IMR-90 (cell line): Measurements from ENCODE around the gene MDFIC2. TPM values are rescaled to one million over a fixed set of nuclear protein-coding genes. Genes with fewer than 3 reads are reported as not detected.

ENCODE experiments used
- ATAC-seq: fragments of 200-7000 bp; cut with Tn5 transposase; 2 replicates; pipeline ENCODE4 v1.9.1; 2020; ENCODE audit warnings: low read depth, mild to moderate bottlenecking, moderate library complexity
- BruUV-seq: library from RNA; stranded (reverse); fragments of 400-500 nt; replicated peaks from 2 replicates; lab custom pipeline; 2021; lab: Mats Ljungman, UMichigan
- CTCF ChIA-PET: fragments of 300-600 bp; formaldehyde crosslinking; extraction: SDS; loops from one replicate; lab custom pipeline; 2021; ENCODE audit warnings: antibody characterized with exemption; lab: Yijun Ruan, JAX
- POLR2A ChIA-PET: fragments of 300-600 bp; sonication (Branson Sonifier 250); formaldehyde crosslinking; loops from one replicate; lab custom pipeline; 2022; ENCODE audit warnings: antibody characterized with exemption; ENCODE audit not compliant: unreplicated experiment; lab: Charles Lee
- DNase-seq: peaks from one replicate; pipeline ENCODE4 v3.0.0; 2013
- H2AFZ ChIP-seq: replicated peaks from 2 replicates; pipeline ENCODE3; 2013; ENCODE audit warnings: low read length, mild to moderate bottlenecking; ENCODE audit not compliant: poor library complexity
- H2AK5ac ChIP-seq: 2 replicates; pipeline ENCODE4 v1.6.1; 2013; ENCODE audit warnings: low read depth, low read length, inconsistent platforms
- H2AK9ac ChIP-seq: replicated peaks from 2 replicates; pipeline ENCODE3; 2013; ENCODE audit warnings: mild to moderate bottlenecking, low read depth, low read length, moderate library complexity; ENCODE audit not compliant: poor library complexity
- H2BK120ac ChIP-seq: 2 replicates; pipeline ENCODE4 v1.6.1; 2013; ENCODE audit warnings: low read depth, low read length, inconsistent platforms
- H2BK15ac ChIP-seq: 3 replicates; pipeline ENCODE4 v1.6.1; 2013; ENCODE audit warnings: low read depth, low read length, inconsistent platforms
- H2BK20ac ChIP-seq: 2 replicates; pipeline ENCODE4 v1.6.1; 2013; ENCODE audit warnings: low read depth, mild to moderate bottlenecking, inconsistent platforms, low read length, moderate library complexity
- H2BK5ac ChIP-seq: 2 replicates; pipeline ENCODE4 v1.6.1; 2013; ENCODE audit warnings: mild to moderate bottlenecking, low read depth, low read length, inconsistent platforms; ENCODE audit not compliant: poor library complexity, severe bottlenecking
- H3K14ac ChIP-seq: replicated peaks from 2 replicates; pipeline ENCODE4 v1.6.1; 2013; ENCODE audit warnings: low read depth, low read length, inconsistent platforms
- H3K18ac ChIP-seq: 2 replicates; pipeline ENCODE4 v1.6.1; 2013; ENCODE audit warnings: low read depth, low read length, control low read depth
- H3K23ac ChIP-seq: 2 replicates; pipeline ENCODE4 v1.6.1; 2013; ENCODE audit warnings: low read depth, low read length, inconsistent platforms
- H3K27ac ChIP-seq: 2 replicates; pipeline ENCODE4 v1.5.1; 2013; ENCODE audit warnings: mild to moderate bottlenecking, control low read depth, low read length; ENCODE audit not compliant: insufficient read depth
- H3K27me3 ChIP-seq: 2 replicates; pipeline ENCODE4 v1.6.1; 2013; ENCODE audit warnings: low read length; ENCODE audit not compliant: control insufficient read depth, insufficient read depth
- H3K36me3 ChIP-seq: 2 replicates; pipeline ENCODE4 v1.6.1; 2013; ENCODE audit warnings: low read length, mixed read lengths; ENCODE audit not compliant: control insufficient read depth, insufficient read depth
- H3K4ac ChIP-seq: 2 replicates; pipeline ENCODE4 v1.6.1; 2013; ENCODE audit warnings: low read depth, low read length, inconsistent platforms
- H3K4me1 ChIP-seq: 2 replicates; pipeline ENCODE4 v1.6.1; 2013; ENCODE audit warnings: low read length, mixed read lengths; ENCODE audit not compliant: control insufficient read depth, insufficient read depth
- H3K4me2 ChIP-seq: 2 replicates; pipeline ENCODE4 v1.6.1; 2013; ENCODE audit warnings: low read depth, mild to moderate bottlenecking, control low read depth, low read length, moderate library complexity
- H3K4me3 ChIP-seq: 2 replicates; pipeline ENCODE4 v1.5.1; 2013; ENCODE audit warnings: low read depth, mild to moderate bottlenecking, control low read depth, low read length, moderate library complexity; ENCODE audit not compliant: insufficient read depth
- H3K56ac ChIP-seq: 2 replicates; pipeline ENCODE4 v1.6.1; 2013; ENCODE audit warnings: low read length, inconsistent platforms; ENCODE audit not compliant: insufficient read depth; ENCODE audit errors: extremely low read depth
- H3K79me1 ChIP-seq, 2 experiments: 2 replicates each; pipeline ENCODE4 v1.6.1; 2013; ENCODE audit warnings: low read length in 2 of 2, inconsistent platforms in 1 of 2, low read depth in 1 of 2
- H3K9ac ChIP-seq: 2 replicates; pipeline ENCODE4 v1.6.1; 2013; ENCODE audit warnings: low read depth, low read length, control low read depth
- H3K9me1 ChIP-seq: 2 replicates; pipeline ENCODE4 v1.6.1; 2013; ENCODE audit warnings: low read length, inconsistent platforms; ENCODE audit not compliant: insufficient read depth
- H3K9me3 ChIP-seq: 2 replicates; pipeline ENCODE4 v1.6.1; 2013; ENCODE audit warnings: low read length; ENCODE audit not compliant: control insufficient read depth, insufficient read depth
- H4K20me1 ChIP-seq: 2 replicates; pipeline ENCODE4 v1.6.1; 2013; ENCODE audit warnings: low read length, inconsistent platforms; ENCODE audit not compliant: insufficient read depth
- H4K5ac ChIP-seq: 2 replicates; pipeline ENCODE4 v1.6.1; 2013; ENCODE audit warnings: mild to moderate bottlenecking, low read depth, low read length, control low read depth
- H4K8ac ChIP-seq, 2 experiments: 2 replicates each; pipeline ENCODE4 v1.6.1; 2013; ENCODE audit warnings: low read depth in 2 of 2, low read length in 2 of 2, control low read depth in 1 of 2, inconsistent platforms in 1 of 2
- H4K91ac ChIP-seq: 2 replicates; pipeline ENCODE4 v1.6.1; 2013; ENCODE audit warnings: low read depth, low read length, inconsistent platforms; ENCODE audit not compliant: insufficient read depth
- BHLHE40 ChIP-seq: fragments of 150-350 bp; IDR thresholded peaks from 2 replicates; pipeline ENCODE4 v1.6.1; 2016; ENCODE audit warnings: mild to moderate bottlenecking, low read depth, low read length
- CEBPB ChIP-seq: IDR thresholded peaks from 2 replicates; pipeline ENCODE4 v1.6.1; 2012; ENCODE audit warnings: low read depth, low read length, improper control_type of control experiment
- FOS ChIP-seq: fragments of 150-350 bp; IDR thresholded peaks from 2 replicates; pipeline ENCODE4 v1.6.1; 2016; ENCODE audit warnings: low read depth, low read length
- MAFK ChIP-seq: IDR thresholded peaks from 2 replicates; pipeline ENCODE4 v1.6.1; 2012; ENCODE audit warnings: low read depth, low read length, improper control_type of control experiment
- MAZ ChIP-seq: IDR thresholded peaks from 2 replicates; pipeline ENCODE4 v1.6.1; 2012; ENCODE audit warnings: low read depth, mild to moderate bottlenecking, low read length, improper control_type of control experiment, moderate library complexity, borderline replicate concordance
- MXI1 ChIP-seq: IDR thresholded peaks from 2 replicates; pipeline ENCODE4 v1.6.1; 2012; ENCODE audit warnings: low read depth, mild to moderate bottlenecking, low read length, moderate library complexity, borderline replicate concordance
- NFE2L2 ChIP-seq: fragments of 150-350 bp; IDR thresholded peaks from 2 replicates; pipeline ENCODE4 v1.6.1; 2016; ENCODE audit warnings: low read depth, mild to moderate bottlenecking, low read length
- POLR2A ChIP-seq: IDR thresholded peaks from 2 replicates; pipeline ENCODE4 v1.6.1; 2012; ENCODE audit warnings: mild to moderate bottlenecking, low read depth, low read length
- RAD21 ChIP-seq: IDR thresholded peaks from 2 replicates; pipeline ENCODE4 v1.6.1; 2012; ENCODE audit warnings: low read length, improper control_type of control experiment
- RCOR1 ChIP-seq: IDR thresholded peaks from 2 replicates; pipeline ENCODE4 v1.6.1; 2012; ENCODE audit warnings: mild to moderate bottlenecking, low read length, improper control_type of control experiment; ENCODE audit not compliant: insufficient replicate concordance
- RFX5 ChIP-seq: IDR thresholded peaks from 2 replicates; pipeline ENCODE4 v1.8.0; 2012; ENCODE audit warnings: low read depth, mild to moderate bottlenecking, low read length, moderate library complexity
- SMC3 ChIP-seq: fragments of 150-350 bp; IDR thresholded peaks from 2 replicates; pipeline ENCODE4 v1.6.1; 2016; ENCODE audit warnings: low read depth, mild to moderate bottlenecking, antibody characterized with exemption, low read length, moderate library complexity
- WGBS, 2 experiments: methylation state at CpG; one replicate each; pipeline versions ENCODE4 v1.1.5 to v1.1.7; 2013; ENCODE audit warnings: missing lambda C conversion rate in 2 of 2; ENCODE audit not compliant: insufficient read length in 1 of 2; ENCODE audit errors: extremely low coverage in 2 of 2; 5-methylcytosine and 5-hydroxymethylcytosine counted together
- dilution Hi-C: fragments of 300-500 bp; cut with HindIII; formaldehyde crosslinking; loops from one replicate; pipeline ENCODE4 v1.14.3; 2018; ENCODE audit warnings: low sequenced_read_pairs; ENCODE audit not compliant: unreplicated experiment
- in situ Hi-C: fragments of 300-500 bp; cut with MboI; formaldehyde crosslinking; loops from 3 replicates; pipeline ENCODE4 v1.14.3; 2019; ENCODE audit warnings: low sequenced_read_pairs, inconsistent platforms, mixed read lengths
- intact Hi-C: fragments of 100-400 bp; cut with micrococcal nuclease; formaldehyde crosslinking; loops from 2 replicates; pipeline ENCODE4 v1.10.0; 2022
- polyA plus RNA-seq, 3 experiments: library from polyadenylated mRNA; depleted of rRNA; stranded (reverse); fragments of >200 nt; gene quantifications; 2 replicates each; pipeline ENCODE4 v1.2.3, GENCODE V29; 2012; ENCODE audit warnings: low replicate concordance in 1 of 3
- total RNA-seq: library from RNA; depleted of rRNA; stranded (reverse); fragments of >200 nt; gene quantifications from 2 replicates; pipeline ENCODE4 v1.2.3, GENCODE V29; 2012
- TF ChIP-seq, protein P1 (sequence below): fragments of 150-350 bp; IDR thresholded peaks from 2 replicates; pipeline ENCODE4 v1.6.1; 2016; ENCODE audit warnings: low read depth, mild to moderate bottlenecking, low read length, moderate library complexity, borderline replicate concordance
- TF ChIP-seq, protein P2 (sequence below): conservative IDR thresholded peaks from 2 replicates; pipeline ENCODE4 v1.5.1; 2012; ENCODE audit warnings: mild to moderate bottlenecking, low read depth, low read length, improper control_type of control experiment
- TF ChIP-seq, protein P3 (sequence below): fragments of 150-350 bp; IDR thresholded peaks from 2 replicates; pipeline ENCODE4 v1.6.1; 2017; ENCODE audit warnings: mild to moderate bottlenecking, antibody characterized with exemption, low read length, low read depth

The MDFIC2 gene
- total and polyA plus RNA-seq, 2 of the 4 experiments (the other 2 are of a cell fraction), result not detected

DNA sequence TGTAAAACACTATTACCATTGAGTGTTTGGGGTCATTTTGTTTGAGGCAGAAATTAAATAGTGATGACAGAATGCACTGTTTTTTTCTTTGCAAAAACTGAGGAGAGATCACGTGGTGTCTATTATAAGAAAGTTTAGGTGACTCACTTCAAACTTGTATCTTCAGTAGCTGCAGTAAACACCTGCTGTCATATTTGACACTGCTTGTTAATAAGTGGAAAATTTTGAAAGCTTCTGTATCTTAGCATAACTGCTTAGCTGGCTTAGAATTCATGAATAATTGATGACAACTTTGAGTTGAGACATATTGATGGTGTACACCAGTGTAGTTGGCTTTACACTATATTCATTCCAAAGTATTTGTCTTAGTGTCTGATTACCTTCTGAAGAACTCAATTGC is 29.7 kb upstream of the MDFIC2 start:
- Histone ChIP-seq H3K27me3 (no peaks in the 10 kb centered on the region), H3K36me3 (no peaks in the 10 kb centered on the region), H2AK5ac (no peak overlapping the region), H3K9me3 (no peaks in the 10 kb centered on the region), H2BK20ac (no peak overlapping the region), H2BK15ac (no peak overlapping the region), H3K9ac (no peak overlapping the region), H3K9me1 (no peaks in the 10 kb centered on the region), H3K56ac (no peak overlapping the region), H3K4me1 (no peaks in the 10 kb centered on the region), H3K4me3 (no peak overlapping the region), H4K20me1 (no peaks in the 10 kb centered on the region), H3K18ac (no peak overlapping the region), H3K23ac (no peak overlapping the region), H4K91ac (no peak overlapping the region), H2AFZ (no peak overlapping the region), H3K79me1 (no peaks in the 10 kb centered on the region), H3K27ac (no peak overlapping the region), H2BK120ac (no peak overlapping the region), H4K5ac (no peak overlapping the region), H3K4me2 (no peak overlapping the region), H3K4ac (no peak overlapping the region), H2AK9ac (no peak overlapping the region), H2BK5ac (no peak overlapping the region), H4K8ac (no peak overlapping the region), H3K14ac (no peak overlapping the region)
- ATAC-seq, result no peak
- no peak for TF ChIP-seq RAD21
- TF ChIP-seq CEBPB, result no peak
- TF ChIP-seq, protein P1, sequence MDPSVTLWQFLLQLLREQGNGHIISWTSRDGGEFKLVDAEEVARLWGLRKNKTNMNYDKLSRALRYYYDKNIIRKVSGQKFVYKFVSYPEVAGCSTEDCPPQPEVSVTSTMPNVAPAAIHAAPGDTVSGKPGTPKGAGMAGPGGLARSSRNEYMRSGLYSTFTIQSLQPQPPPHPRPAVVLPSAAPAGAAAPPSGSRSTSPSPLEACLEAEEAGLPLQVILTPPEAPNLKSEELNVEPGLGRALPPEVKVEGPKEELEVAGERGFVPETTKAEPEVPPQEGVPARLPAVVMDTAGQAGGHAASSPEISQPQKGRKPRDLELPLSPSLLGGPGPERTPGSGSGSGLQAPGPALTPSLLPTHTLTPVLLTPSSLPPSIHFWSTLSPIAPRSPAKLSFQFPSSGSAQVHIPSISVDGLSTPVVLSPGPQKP, result no peak
- TF ChIP-seq SMC3, result no peak
- no peak for TF ChIP-seq MAFK
- TF ChIP-seq MXI1, result no peak
- no peak for TF ChIP-seq MAZ
- TF ChIP-seq, protein P2, sequence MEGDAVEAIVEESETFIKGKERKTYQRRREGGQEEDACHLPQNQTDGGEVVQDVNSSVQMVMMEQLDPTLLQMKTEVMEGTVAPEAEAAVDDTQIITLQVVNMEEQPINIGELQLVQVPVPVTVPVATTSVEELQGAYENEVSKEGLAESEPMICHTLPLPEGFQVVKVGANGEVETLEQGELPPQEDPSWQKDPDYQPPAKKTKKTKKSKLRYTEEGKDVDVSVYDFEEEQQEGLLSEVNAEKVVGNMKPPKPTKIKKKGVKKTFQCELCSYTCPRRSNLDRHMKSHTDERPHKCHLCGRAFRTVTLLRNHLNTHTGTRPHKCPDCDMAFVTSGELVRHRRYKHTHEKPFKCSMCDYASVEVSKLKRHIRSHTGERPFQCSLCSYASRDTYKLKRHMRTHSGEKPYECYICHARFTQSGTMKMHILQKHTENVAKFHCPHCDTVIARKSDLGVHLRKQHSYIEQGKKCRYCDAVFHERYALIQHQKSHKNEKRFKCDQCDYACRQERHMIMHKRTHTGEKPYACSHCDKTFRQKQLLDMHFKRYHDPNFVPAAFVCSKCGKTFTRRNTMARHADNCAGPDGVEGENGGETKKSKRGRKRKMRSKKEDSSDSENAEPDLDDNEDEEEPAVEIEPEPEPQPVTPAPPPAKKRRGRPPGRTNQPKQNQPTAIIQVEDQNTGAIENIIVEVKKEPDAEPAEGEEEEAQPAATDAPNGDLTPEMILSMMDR, result no peak
- TF ChIP-seq RFX5, result no peak
- TF ChIP-seq, protein P3, sequence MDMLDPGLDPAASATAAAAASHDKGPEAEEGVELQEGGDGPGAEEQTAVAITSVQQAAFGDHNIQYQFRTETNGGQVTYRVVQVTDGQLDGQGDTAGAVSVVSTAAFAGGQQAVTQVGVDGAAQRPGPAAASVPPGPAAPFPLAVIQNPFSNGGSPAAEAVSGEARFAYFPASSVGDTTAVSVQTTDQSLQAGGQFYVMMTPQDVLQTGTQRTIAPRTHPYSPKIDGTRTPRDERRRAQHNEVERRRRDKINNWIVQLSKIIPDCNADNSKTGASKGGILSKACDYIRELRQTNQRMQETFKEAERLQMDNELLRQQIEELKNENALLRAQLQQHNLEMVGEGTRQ, result no peak
- no peak for TF ChIP-seq FOS
- TF ChIP-seq POLR2A, result no peak
- no peak for TF ChIP-seq RCOR1
- no peak for TF ChIP-seq BHLHE40
- TF ChIP-seq NFE2L2, result no peak
- BruUV-seq, result no TSS peak
- WGBS, 2 experiments, result no CpG with 5 or more reads among the region's 1 CpG
- ChIA-PET CTCF (no interaction called here), POLR2A (no interaction called here)
- in situ Hi-C loops (no loop called here), intact Hi-C loops (no loop called here), dilution Hi-C loops (no loop called here)
- no peak for DNase-seq
